Measurements from ENCODE around the gene NRG3.

NRG3 gene

DNA sequence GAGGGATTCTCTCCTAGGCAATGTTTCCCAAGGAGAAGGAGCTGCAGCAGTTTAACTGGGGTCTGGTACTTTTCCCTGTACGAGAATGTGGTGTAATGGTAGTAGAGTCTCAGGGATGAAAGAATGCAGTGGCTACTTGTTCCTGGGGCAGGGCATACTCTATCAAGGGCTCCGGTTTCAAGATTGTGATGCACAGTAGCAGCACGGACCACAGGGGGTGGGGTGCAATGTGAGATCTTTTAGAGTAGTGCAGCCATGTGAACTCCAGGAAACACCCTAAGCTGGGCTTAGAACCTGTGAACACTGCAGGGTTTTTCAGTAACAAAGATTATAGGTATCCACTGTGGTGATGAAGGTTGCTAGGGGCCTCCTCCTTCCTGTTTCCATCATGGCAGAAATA is 903.9 kb downstream of the NRG3 start:
- DNase-seq (ENCODE audit: low read depth in 2 of 3, low spot score in 1 of 3), result no peak

DNA sequence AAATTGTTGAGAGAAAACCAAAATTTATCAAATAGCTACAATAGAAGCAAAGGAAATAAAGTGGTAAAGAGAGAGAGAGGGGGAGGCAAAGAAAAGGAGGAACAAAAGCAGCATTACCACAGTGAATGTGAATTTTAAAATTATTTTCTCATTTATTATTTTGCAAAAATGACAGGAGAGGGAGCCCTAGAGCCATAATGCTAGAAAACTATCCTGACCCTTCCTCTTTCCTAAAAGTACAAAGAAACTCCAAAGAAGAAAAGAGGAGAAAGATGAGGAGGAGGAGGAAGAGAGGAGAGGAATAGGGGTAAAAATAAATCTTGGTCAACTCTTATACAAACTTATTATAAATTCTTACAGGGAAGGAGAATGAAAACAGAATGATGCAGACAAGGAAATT is 921.5 kb downstream of the NRG3 start:
- no peak for DNase-seq (ENCODE audit: low read depth in 2 of 3, low spot score in 1 of 3)

DNA sequence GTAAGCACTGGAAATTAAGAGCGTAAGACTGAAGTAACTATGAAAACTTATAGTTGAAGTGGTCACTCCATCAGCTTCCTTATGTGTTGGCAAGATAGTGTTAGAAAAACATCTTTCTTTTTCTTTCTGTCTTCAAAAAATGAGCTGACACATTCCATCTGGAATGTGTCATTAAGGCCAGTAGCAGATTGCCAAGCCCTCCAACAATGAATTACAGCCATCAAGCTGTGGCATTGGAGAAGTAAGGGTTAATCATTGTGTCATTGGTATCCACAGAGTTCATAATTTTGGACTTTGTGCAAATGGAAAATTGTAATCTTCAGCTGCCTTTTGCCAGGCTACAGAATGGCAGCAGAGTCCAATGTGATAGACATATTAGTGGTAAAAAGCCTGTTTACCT is 926.3 kb downstream of the NRG3 start:
- no peak for DNase-seq (ENCODE audit: low read depth in 2 of 3, low spot score in 1 of 3)

GRCh38 chr10:82811621-82812020 is 936.6 kb downstream of the NRG3 start:
- no peak for DNase-seq (ENCODE audit: low read depth in 2 of 3, low spot score in 1 of 3)

DNA sequence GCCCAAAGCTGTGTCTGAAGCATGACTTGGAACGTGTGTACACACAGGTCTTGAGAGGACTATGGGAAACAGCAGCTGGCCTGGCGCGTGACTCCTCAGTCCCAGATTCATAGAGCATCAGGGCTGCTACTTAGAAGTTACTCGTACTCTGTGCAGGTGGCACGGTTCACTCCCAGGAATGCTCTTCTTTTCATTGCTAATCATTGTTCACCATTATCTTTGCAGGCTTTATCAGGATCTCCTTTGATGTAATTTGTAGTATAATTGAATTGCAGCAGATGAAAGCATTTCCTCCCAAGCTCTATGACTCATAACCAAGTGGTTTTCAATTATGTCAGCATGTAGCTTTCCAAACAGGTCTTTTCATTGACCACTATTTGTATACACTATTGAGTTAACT is 938.9 kb downstream of the NRG3 start:
- no peak for DNase-seq (ENCODE audit: low read depth in 2 of 3, low spot score in 1 of 3)

GRCh38 chr10:82814635-82815034 is 939.6 kb downstream of the NRG3 start:
- no peak for DNase-seq (ENCODE audit: low read depth in 2 of 3, low spot score in 1 of 3)

- no peak for DNase-seq (ENCODE audit: low read depth in 2 of 3, low spot score in 1 of 3)
Observed at GRCh38 chr10:82815680-82816079, 940.7 kb downstream of the NRG3 start.

DNA sequence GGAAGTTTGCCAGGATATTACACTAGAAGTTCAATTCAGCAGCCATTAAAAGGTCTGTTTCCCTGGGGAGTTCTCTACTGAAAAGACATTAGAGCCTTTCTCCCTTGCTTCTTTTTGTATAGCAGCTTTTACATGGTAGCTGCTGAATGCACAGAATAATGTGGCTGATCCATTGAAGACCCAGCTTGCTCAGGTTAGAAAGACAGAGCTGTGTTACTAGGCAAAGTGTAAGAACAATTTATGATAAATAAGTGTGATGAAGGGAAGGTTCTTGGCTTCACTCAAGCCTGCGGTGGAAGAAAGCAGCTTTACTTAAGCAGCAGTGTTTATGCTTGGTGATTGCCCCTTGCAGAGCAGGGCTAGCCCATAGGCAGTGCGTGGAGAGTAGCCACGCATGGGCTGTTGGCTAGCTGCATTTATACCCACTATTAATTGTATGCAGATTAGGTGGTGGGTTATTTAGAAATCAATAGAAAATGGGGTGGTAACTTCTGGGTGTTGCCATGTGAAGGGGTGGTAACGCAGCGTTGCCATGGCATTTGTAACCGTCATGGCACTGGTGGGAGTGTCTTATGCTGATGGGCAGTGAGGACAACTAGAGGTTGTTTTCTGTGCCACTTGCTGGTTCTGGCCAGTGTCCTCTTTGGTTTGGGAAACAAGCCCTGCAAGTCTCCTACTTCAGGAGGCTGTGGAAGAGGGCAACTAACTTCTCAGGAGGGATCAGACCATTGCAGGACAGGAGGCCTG is 942.9 kb downstream of the NRG3 start:
- DNase-seq (ENCODE audit: low read depth in 2 of 3, low spot score in 1 of 3), result no peak

GRCh38 chr10:82821043-82821442 is 946.0 kb downstream of the NRG3 start:
- DNase-seq (ENCODE audit: low read depth in 2 of 3, low spot score in 1 of 3), result no peak

- DNase-seq (ENCODE audit: low read depth in 2 of 3, low spot score in 1 of 3), result no peak
Observed at GRCh38 chr10:82826132-82826531, 951.1 kb downstream of the NRG3 start.

DNA sequence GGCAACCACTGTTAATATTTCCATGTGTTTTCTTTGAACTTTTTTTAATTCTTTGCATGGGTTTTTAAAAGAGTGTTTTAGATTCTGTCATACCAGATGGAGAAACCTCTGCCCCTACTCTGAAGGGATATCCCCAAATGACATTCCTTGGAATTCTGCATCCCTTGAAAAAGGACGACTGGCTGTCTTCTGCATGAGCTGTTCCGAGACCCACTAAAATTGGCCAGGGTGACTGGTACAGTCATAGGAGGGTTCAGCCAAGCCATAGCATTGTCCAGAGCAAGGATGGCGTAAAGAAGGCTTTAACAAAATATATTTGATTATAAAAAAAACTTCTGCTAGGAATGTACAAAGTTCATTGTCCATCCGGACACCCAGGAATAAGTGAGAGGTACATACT is 952.9 kb downstream of the NRG3 start:
- no peak for DNase-seq (ENCODE audit: low read depth in 2 of 3, low spot score in 1 of 3)

- DNase-seq (ENCODE audit: low read depth in 2 of 3, low spot score in 1 of 3), result no peak
Observed at GRCh38 chr10:82847242-82847641, 972.2 kb downstream of the NRG3 start.

DNA sequence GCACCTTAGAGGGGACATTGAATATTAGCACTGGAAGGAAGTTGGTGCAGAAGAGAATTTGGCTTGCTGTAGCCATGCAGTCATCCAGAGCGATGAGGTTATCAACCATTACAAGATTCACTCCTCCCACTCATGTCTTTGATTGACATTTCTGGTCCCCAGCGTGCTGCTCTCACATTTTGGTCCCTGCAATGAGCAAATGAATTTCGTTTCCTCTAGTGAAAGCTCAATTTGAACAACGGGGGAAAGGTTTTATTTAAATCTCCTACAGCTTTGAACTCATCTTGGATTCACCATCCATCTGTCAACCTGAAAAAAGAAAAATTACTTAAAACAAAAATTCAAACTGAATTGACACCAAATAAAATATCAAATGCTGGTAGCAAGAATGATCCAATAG is 975.2 kb downstream of the NRG3 start:
- DNase-seq (ENCODE audit: low read depth in 2 of 3, low spot score in 1 of 3), result no peak

DNA sequence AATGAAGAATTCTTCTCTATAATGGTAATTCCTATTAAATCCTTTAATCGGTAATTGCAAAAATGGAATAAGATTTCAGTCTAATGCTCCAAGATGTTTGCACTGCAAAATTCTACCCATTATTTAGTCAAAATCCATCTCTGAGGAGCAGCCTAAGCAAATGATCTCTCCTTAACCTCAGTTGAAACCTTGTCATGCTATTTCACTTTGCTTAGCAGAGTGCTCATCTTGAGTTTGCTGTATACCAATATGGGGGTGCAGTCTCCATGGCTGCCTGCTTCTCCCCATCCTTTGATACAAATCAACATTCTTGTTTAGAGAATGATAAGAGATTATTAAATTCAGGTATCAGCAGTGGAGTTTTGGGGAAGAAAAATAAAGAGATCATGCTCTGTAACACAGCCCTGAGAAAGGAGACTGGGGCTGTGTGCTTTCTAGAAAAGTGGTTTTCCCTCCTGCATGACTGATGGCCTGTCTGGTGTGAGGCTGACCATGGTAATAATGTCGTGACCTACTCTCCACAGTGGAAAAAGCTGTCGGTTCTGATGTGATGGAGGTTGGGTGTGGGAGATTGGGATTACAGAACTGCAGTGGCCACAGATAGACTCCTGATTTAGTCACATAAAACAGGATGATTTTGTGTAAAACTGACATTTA is 982.1 kb downstream of the NRG3 start:
- no peak for DNase-seq (ENCODE audit: low read depth in 2 of 3, low spot score in 1 of 3)

- DNase-seq (ENCODE audit: low read depth in 2 of 3, low spot score in 1 of 3), result no peak
Observed at GRCh38 chr10:82861889-82862288, 986.9 kb downstream of the NRG3 start.

DNA sequence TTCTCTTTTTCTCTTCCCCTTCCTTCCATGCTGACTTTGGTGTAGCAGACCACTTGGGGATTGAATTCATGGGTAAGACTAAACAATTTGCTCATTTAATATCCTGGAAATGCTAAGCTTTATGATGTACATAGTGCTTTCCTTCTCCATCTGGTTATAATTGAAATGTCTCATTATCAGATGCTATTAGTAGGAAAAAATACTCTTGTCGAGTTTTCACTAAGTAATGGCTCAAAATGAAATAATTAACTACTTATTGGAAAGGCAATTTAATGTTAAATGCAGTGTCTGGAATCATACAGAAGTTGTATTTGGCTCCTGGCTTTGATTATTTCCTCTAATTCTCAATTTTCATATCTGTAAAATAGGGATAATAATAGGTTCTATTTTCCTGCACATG is 990.4 kb downstream of the NRG3 start:
- DNase-seq (ENCODE audit: low read depth in 2 of 3, low spot score in 1 of 3), result no peak

DNA sequence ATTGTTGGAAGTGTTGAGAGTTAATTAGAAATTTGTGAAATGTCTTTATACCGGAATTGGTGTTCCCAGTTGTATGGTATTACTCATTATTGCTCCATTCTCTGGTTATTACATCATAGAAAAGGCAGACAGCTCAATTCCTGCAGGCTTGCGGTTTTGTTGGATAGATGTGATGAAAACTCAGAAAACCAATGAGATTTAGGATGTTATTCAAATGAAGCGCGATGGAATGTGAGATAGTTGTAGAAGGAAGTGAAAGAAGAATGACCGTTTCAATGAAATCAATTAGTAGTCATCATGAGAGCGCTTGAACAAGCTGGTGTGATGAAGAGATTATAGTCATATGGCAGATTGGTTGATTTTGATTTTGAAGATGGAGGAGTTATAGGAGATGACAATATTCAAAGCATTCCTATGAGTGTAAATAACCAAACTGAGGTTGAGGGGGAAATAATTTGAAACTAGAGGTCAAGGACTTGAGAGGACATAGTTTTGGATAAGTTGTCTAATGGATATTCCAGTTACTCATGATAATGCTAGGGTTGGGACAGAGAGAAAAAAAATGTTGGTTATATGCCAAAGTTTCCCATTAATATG is 991.5 kb downstream of the NRG3 start:
- DNase-seq (ENCODE audit: low read depth in 2 of 3, low spot score in 1 of 3), result no peak

DNA sequence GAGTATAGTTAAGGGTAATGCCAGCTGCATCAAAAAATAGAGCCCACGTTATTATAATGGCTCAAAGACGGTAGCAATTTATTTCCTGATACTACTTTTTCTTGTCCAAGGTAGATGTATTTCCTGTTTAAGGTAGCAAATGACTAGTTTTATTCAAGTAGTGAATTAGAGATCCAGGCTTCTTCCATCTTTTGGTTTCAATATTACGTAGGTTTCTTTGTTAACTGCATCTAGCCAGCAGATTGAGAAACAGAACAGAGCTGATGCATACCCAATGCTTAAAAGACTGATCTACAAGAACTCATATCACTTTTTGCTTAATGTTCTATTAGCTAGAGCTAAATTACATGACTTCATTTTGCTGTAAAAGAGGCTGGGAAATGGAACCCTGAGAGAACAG is 992.1 kb downstream of the NRG3 start:
- DNase-seq (ENCODE audit: low read depth in 2 of 3, low spot score in 1 of 3), result no peak

DNA sequence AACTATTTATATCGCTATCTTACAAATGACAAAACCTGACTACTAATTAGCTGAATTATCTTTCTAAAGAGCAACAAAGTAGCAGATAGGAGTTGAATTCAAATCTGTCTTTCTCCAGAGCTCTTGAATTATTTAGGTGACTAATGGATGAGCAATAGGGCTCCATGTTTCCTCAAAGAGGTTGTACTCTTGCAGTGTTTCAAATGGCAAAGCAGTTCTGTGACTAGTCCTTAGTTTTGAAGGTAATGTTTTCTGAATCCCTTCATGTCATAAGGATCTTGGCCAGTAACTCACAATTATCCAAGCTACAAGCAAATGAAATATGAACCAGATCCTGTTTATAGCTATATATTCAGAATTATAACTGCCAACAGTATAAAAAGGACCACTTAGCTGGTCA is 999.7 kb downstream of the NRG3 start:
- DNase-seq (ENCODE audit: low read depth in 2 of 3, low spot score in 1 of 3), result no peak

DNA sequence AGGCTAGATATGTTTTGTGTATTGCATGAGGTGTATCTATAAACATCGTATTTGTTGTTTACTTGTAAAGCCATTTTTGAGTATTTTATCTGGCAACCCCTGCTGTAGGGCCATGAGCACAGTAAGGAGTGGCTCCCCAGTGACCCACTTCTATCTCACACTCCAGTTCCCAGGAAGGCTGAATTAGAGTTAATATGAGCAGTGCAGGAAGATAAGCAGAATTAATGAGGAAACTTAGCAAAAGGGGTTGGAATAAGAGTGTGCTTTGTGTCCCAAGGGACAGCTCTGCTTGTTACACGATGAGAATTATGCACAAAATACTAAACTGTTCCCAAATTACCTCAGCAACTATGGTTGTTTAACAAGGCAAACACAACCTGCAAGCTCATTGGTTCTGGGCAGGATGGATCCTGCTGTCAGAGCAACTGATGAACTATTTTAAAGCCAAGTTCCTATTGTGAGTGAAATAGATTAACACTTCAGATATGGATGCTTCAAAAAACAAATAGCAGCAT is 1005.8 kb downstream of the NRG3 start:
- DNase-seq (ENCODE audit: low read depth in 2 of 3, low spot score in 1 of 3), result no peak

- DNase-seq (ENCODE audit: low read depth in 2 of 3, low spot score in 1 of 3), result no peak
Observed at GRCh38 chr10:82882722-82883121, 1007.7 kb downstream of the NRG3 start.

- DNase-seq (ENCODE audit: low read depth in 2 of 3, low spot score in 1 of 3), result no peak
Observed at GRCh38 chr10:82883603-82884002, 1008.6 kb downstream of the NRG3 start.
